IMR-90 (cell line): ENCODE data around the gene CCT4. TPM values are rescaled to one million over a fixed set of nuclear protein-coding genes. Genes with fewer than 3 reads are reported as not detected.

ENCODE experiments used
- ATAC-seq: fragments of 200-7000 bp; cut with Tn5 transposase; 2 replicates; pipeline ENCODE4 v1.9.1; 2020; ENCODE audit warnings: low read depth, mild to moderate bottlenecking, moderate library complexity
- BruUV-seq: library from RNA; stranded (reverse); fragments of 400-500 nt; replicated peaks from 2 replicates; lab custom pipeline; 2021; lab: Mats Ljungman, UMichigan
- CTCF ChIA-PET: fragments of 300-600 bp; formaldehyde crosslinking; extraction: SDS; loops from one replicate; lab custom pipeline; 2021; ENCODE audit warnings: antibody characterized with exemption; lab: Yijun Ruan, JAX
- POLR2A ChIA-PET: fragments of 300-600 bp; sonication (Branson Sonifier 250); formaldehyde crosslinking; loops from one replicate; lab custom pipeline; 2022; ENCODE audit warnings: antibody characterized with exemption; ENCODE audit not compliant: unreplicated experiment; lab: Charles Lee
- DNase-seq: peaks from one replicate; pipeline ENCODE4 v3.0.0; 2013
- H2AFZ ChIP-seq: replicated peaks from 2 replicates; pipeline ENCODE3; 2013; ENCODE audit warnings: low read length, mild to moderate bottlenecking; ENCODE audit not compliant: poor library complexity
- H2AK5ac ChIP-seq: 2 replicates; pipeline ENCODE4 v1.6.1; 2013; ENCODE audit warnings: low read depth, low read length, inconsistent platforms
- H2AK9ac ChIP-seq: replicated peaks from 2 replicates; pipeline ENCODE3; 2013; ENCODE audit warnings: mild to moderate bottlenecking, low read depth, low read length, moderate library complexity; ENCODE audit not compliant: poor library complexity
- H2BK120ac ChIP-seq: 2 replicates; pipeline ENCODE4 v1.6.1; 2013; ENCODE audit warnings: low read depth, low read length, inconsistent platforms
- H2BK15ac ChIP-seq: 3 replicates; pipeline ENCODE4 v1.6.1; 2013; ENCODE audit warnings: low read depth, low read length, inconsistent platforms
- H2BK20ac ChIP-seq: 2 replicates; pipeline ENCODE4 v1.6.1; 2013; ENCODE audit warnings: low read depth, mild to moderate bottlenecking, inconsistent platforms, low read length, moderate library complexity
- H2BK5ac ChIP-seq: 2 replicates; pipeline ENCODE4 v1.6.1; 2013; ENCODE audit warnings: mild to moderate bottlenecking, low read depth, low read length, inconsistent platforms; ENCODE audit not compliant: poor library complexity, severe bottlenecking
- H3K14ac ChIP-seq: replicated peaks from 2 replicates; pipeline ENCODE4 v1.6.1; 2013; ENCODE audit warnings: low read depth, low read length, inconsistent platforms
- H3K18ac ChIP-seq: 2 replicates; pipeline ENCODE4 v1.6.1; 2013; ENCODE audit warnings: low read depth, low read length, control low read depth
- H3K23ac ChIP-seq: 2 replicates; pipeline ENCODE4 v1.6.1; 2013; ENCODE audit warnings: low read depth, low read length, inconsistent platforms
- H3K27ac ChIP-seq: 2 replicates; pipeline ENCODE4 v1.5.1; 2013; ENCODE audit warnings: mild to moderate bottlenecking, control low read depth, low read length; ENCODE audit not compliant: insufficient read depth
- H3K27me3 ChIP-seq: 2 replicates; pipeline ENCODE4 v1.6.1; 2013; ENCODE audit warnings: low read length; ENCODE audit not compliant: control insufficient read depth, insufficient read depth
- H3K36me3 ChIP-seq: 2 replicates; pipeline ENCODE4 v1.6.1; 2013; ENCODE audit warnings: low read length, mixed read lengths; ENCODE audit not compliant: control insufficient read depth, insufficient read depth
- H3K4ac ChIP-seq: 2 replicates; pipeline ENCODE4 v1.6.1; 2013; ENCODE audit warnings: low read depth, low read length, inconsistent platforms
- H3K4me1 ChIP-seq: 2 replicates; pipeline ENCODE4 v1.6.1; 2013; ENCODE audit warnings: low read length, mixed read lengths; ENCODE audit not compliant: control insufficient read depth, insufficient read depth
- H3K4me2 ChIP-seq: 2 replicates; pipeline ENCODE4 v1.6.1; 2013; ENCODE audit warnings: low read depth, mild to moderate bottlenecking, control low read depth, low read length, moderate library complexity
- H3K4me3 ChIP-seq: 2 replicates; pipeline ENCODE4 v1.5.1; 2013; ENCODE audit warnings: low read depth, mild to moderate bottlenecking, control low read depth, low read length, moderate library complexity; ENCODE audit not compliant: insufficient read depth
- H3K56ac ChIP-seq: 2 replicates; pipeline ENCODE4 v1.6.1; 2013; ENCODE audit warnings: low read length, inconsistent platforms; ENCODE audit not compliant: insufficient read depth; ENCODE audit errors: extremely low read depth
- H3K79me1 ChIP-seq, 2 experiments: 2 replicates each; pipeline ENCODE4 v1.6.1; 2013; ENCODE audit warnings: low read length in 2 of 2, inconsistent platforms in 1 of 2, low read depth in 1 of 2
- H3K9ac ChIP-seq: 2 replicates; pipeline ENCODE4 v1.6.1; 2013; ENCODE audit warnings: low read depth, low read length, control low read depth
- H3K9me1 ChIP-seq: 2 replicates; pipeline ENCODE4 v1.6.1; 2013; ENCODE audit warnings: low read length, inconsistent platforms; ENCODE audit not compliant: insufficient read depth
- H3K9me3 ChIP-seq: 2 replicates; pipeline ENCODE4 v1.6.1; 2013; ENCODE audit warnings: low read length; ENCODE audit not compliant: control insufficient read depth, insufficient read depth
- H4K20me1 ChIP-seq: 2 replicates; pipeline ENCODE4 v1.6.1; 2013; ENCODE audit warnings: low read length, inconsistent platforms; ENCODE audit not compliant: insufficient read depth
- H4K5ac ChIP-seq: 2 replicates; pipeline ENCODE4 v1.6.1; 2013; ENCODE audit warnings: mild to moderate bottlenecking, low read depth, low read length, control low read depth
- H4K8ac ChIP-seq, 2 experiments: 2 replicates each; pipeline ENCODE4 v1.6.1; 2013; ENCODE audit warnings: low read depth in 2 of 2, low read length in 2 of 2, control low read depth in 1 of 2, inconsistent platforms in 1 of 2
- H4K91ac ChIP-seq: 2 replicates; pipeline ENCODE4 v1.6.1; 2013; ENCODE audit warnings: low read depth, low read length, inconsistent platforms; ENCODE audit not compliant: insufficient read depth
- CEBPB ChIP-seq: IDR thresholded peaks from 2 replicates; pipeline ENCODE4 v1.6.1; 2012; ENCODE audit warnings: low read depth, low read length, improper control_type of control experiment
- FOS ChIP-seq: fragments of 150-350 bp; IDR thresholded peaks from 2 replicates; pipeline ENCODE4 v1.6.1; 2016; ENCODE audit warnings: low read depth, low read length
- MAFK ChIP-seq: IDR thresholded peaks from 2 replicates; pipeline ENCODE4 v1.6.1; 2012; ENCODE audit warnings: low read depth, low read length, improper control_type of control experiment
- MAZ ChIP-seq: IDR thresholded peaks from 2 replicates; pipeline ENCODE4 v1.6.1; 2012; ENCODE audit warnings: low read depth, mild to moderate bottlenecking, low read length, improper control_type of control experiment, moderate library complexity, borderline replicate concordance
- MXI1 ChIP-seq: IDR thresholded peaks from 2 replicates; pipeline ENCODE4 v1.6.1; 2012; ENCODE audit warnings: low read depth, mild to moderate bottlenecking, low read length, moderate library complexity, borderline replicate concordance
- POLR2A ChIP-seq: IDR thresholded peaks from 2 replicates; pipeline ENCODE4 v1.6.1; 2012; ENCODE audit warnings: mild to moderate bottlenecking, low read depth, low read length
- RFX5 ChIP-seq: IDR thresholded peaks from 2 replicates; pipeline ENCODE4 v1.8.0; 2012; ENCODE audit warnings: low read depth, mild to moderate bottlenecking, low read length, moderate library complexity
- SMC3 ChIP-seq: fragments of 150-350 bp; IDR thresholded peaks from 2 replicates; pipeline ENCODE4 v1.6.1; 2016; ENCODE audit warnings: low read depth, mild to moderate bottlenecking, antibody characterized with exemption, low read length, moderate library complexity
- WGBS, 2 experiments: methylation state at CpG; one replicate each; pipeline versions ENCODE4 v1.1.5 to v1.1.7; 2013; ENCODE audit warnings: missing lambda C conversion rate in 2 of 2; ENCODE audit not compliant: insufficient read length in 1 of 2; ENCODE audit errors: extremely low coverage in 2 of 2; 5-methylcytosine and 5-hydroxymethylcytosine counted together
- dilution Hi-C: fragments of 300-500 bp; cut with HindIII; formaldehyde crosslinking; loops from one replicate; pipeline ENCODE4 v1.14.3; 2018; ENCODE audit warnings: low sequenced_read_pairs; ENCODE audit not compliant: unreplicated experiment
- in situ Hi-C: fragments of 300-500 bp; cut with MboI; formaldehyde crosslinking; loops from 3 replicates; pipeline ENCODE4 v1.14.3; 2019; ENCODE audit warnings: low sequenced_read_pairs, inconsistent platforms, mixed read lengths
- intact Hi-C: fragments of 100-400 bp; cut with micrococcal nuclease; formaldehyde crosslinking; loops from 2 replicates; pipeline ENCODE4 v1.10.0; 2022
- polyA plus RNA-seq, 3 experiments: library from polyadenylated mRNA; depleted of rRNA; stranded (reverse); fragments of >200 nt; gene quantifications; 2 replicates each; pipeline ENCODE4 v1.2.3, GENCODE V29; 2012; ENCODE audit warnings: low replicate concordance in 1 of 3
- total RNA-seq: library from RNA; depleted of rRNA; stranded (reverse); fragments of >200 nt; gene quantifications from 2 replicates; pipeline ENCODE4 v1.2.3, GENCODE V29; 2012

The CCT4 gene
- total and polyA plus RNA-seq, 2 of the 4 experiments (the other 2 are of a cell fraction): 94.4 to 187 TPM

DNA sequence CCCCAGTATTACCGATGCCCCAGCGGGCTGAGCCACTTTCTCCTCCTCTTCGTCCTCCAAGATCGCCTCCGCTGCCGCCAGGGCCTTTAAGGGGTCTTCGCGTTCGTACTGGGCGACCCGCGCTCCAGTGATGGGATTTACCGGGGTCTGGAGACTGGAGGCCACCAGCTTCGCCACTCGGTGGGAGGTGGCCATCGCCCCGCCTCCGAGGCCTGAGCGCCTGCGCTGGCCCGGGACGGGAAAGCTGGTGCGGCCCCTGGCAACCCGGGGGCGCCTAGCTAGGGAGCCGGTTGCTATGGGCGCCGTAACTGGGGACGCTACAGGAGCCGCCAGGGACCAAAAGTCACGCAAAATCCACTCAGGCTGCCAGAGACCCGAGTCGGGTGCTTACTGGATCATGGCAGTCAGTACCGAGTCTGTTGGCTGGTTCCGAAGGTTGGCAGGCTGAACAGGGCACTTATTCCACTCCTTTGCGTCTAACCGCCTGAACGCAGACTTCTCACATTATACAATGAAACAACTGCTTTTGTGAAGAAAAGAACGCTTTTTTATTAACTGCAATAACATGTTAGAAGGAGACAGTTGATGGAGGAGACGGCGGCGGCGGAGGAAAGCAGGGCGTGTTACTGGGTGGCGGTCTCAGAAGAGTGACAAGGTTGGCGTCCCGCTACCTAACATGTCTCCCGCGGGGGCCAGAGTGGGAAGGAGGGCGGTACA, 34.5 kb downstream of the CCT4 start, which contains the start of gene FAM161A:
FAM161A (minus strand) TSS at position 214 of the 717 bp plus-strand sequence; CDS start at position 195, 19 bp downstream.
- H3K27ac ChIP-seq: peak within 1 kb of the TSS; percentile 91
- ATAC-seq (peak; percentile 93), DNase-seq (peak; percentile 77)
- H4K8ac ChIP-seq: peak within 1 kb of the TSS; percentile 68 to 98
- peak within 1 kb of the TSS; percentile 67 for H3K18ac ChIP-seq
- H2AK9ac ChIP-seq: peak within 1 kb of the TSS; percentile 88
- dilution Hi-C loops: no loop called here
- H3K9ac ChIP-seq: peak within 1 kb of the TSS; percentile 85
- H4K5ac ChIP-seq: peak within 1 kb of the TSS; percentile 76
- peak within 1 kb of the TSS; percentile 93 for H3K4me3 ChIP-seq
- TF ChIP-seq RFX5 (no peak), SMC3 (no peak), CEBPB (no peak), FOS (no peak), MAFK (no peak), MXI1 (peak; percentile 62), POLR2A (no peak), MAZ (peak; percentile 87)
- H3K4me2 ChIP-seq: peak within 1 kb of the TSS; percentile 88
- peak within 1 kb of the TSS; percentile 10; the same call in 1 of the 2 replicates for H2AK5ac ChIP-seq
- no peaks in the 10 kb centered on the region for H3K27me3 ChIP-seq
- no peaks in the 10 kb centered on the region for H3K9me3 ChIP-seq
- in situ Hi-C loops: no loop called here
- H2BK120ac ChIP-seq: peak within 1 kb of the TSS; percentile 83
- peak within 1 kb of the TSS; percentile 92 for H3K23ac ChIP-seq
- H3K4me1 ChIP-seq: no peaks in the 10 kb centered on the region
- ChIA-PET CTCF (interaction anchor here (0.5 kb wide), 1 partner anchor 685 kb away, joined by 3 read pairs; no protein-coding TSS in a partner anchor), POLR2A (no interaction called here)
- peak within 1 kb of the TSS; percentile 60; the same call in 1 of the 3 replicates for H2BK15ac ChIP-seq
- peak within 1 kb of the TSS; percentile 92 for H2BK5ac ChIP-seq
- H3K56ac ChIP-seq: peak within 1 kb of the TSS; percentile 68
- peak within 1 kb of the TSS; percentile 99 for H2AFZ ChIP-seq
- H2BK20ac ChIP-seq: peak within 1 kb of the TSS; percentile 77; the same call in 1 of the 2 replicates
- H3K79me1 ChIP-seq: peaks cover 0 to 3% of the 10 kb centered on the region in 2 experiments; a peak in 1 of 4 replicates
- peak within 1 kb of the TSS; percentile 86 for H4K91ac ChIP-seq
- H3K36me3 ChIP-seq: no peaks in the 10 kb centered on the region
- WGBS, 2 experiments: 0% methylated on average over 35 of the region's 50 CpGs; no CpG with 5 or more reads in 1 of the 2 experiments
- peak within 1 kb of the TSS; percentile 88 for H3K14ac ChIP-seq
- no TSS peak for BruUV-seq
- peaks cover 6% of the 10 kb centered on the region; the same call in 1 of the 2 replicates for H3K9me1 ChIP-seq
- H4K20me1 ChIP-seq: no peaks in the 10 kb centered on the region
- intact Hi-C loops: loop anchor here (2.0 kb wide), 1 partner anchor 317 kb away; no protein-coding TSS in a partner anchor
- H3K4ac ChIP-seq: peak within 1 kb of the TSS; percentile 86
